Testis (tissue), 2 donors: ENCODE results near the gene TLE1.

ENCODE experiments used
- CTCF ChIP-seq, 3 experiments: fragments of 450-650 bp in 2 of 3; fragments of 200-600 bp in 1 of 3; sonication (generic) in 1 of 3; IDR thresholded peaks; one replicate each; pipeline ENCODE4 v1.5.1; 2016 to 2019; ENCODE audit warnings: antibody characterized with exemption in 3 of 3, mild to moderate bottlenecking in 2 of 3, moderate library complexity in 1 of 3
- POLR2A ChIP-seq: fragments of 450-650 bp; IDR thresholded peaks from one replicate; pipeline ENCODE4 v1.6.1; 2017; ENCODE audit warnings: antibody characterized with exemption, mild to moderate bottlenecking, moderate library complexity

GRCh38 chr9:81680506-81680905 is 8.8 kb downstream of the TLE1 start:
- TF ChIP-seq CTCF (IDR thresholded peaks at IDR 0.05) (no peak), POLR2A (no peak)
